ENCODE measurements around the gene GLRA1.

Gene GLRA1

GRCh38 chr5:151869843-151870242 lies 54.8 kb downstream of the GLRA1 start:
- Histone ChIP-seq H3K27ac (ENCODE audit: low read depth, low read length, poor library complexity, severe bottlenecking) (no peak overlapping the region), H3K36me3 (ENCODE audit: insufficient read depth, low read length) (no peaks in the 10 kb centered on the region), H3K9me2 (ENCODE audit: low read depth, low read length) (no peaks in the 10 kb centered on the region), H3K9ac (ENCODE audit: low read length) (no peak overlapping the region), H3K4me2 (ENCODE audit: low read length) (no peak overlapping the region), H4K20me1 (ENCODE audit: insufficient read depth, low read length) (no peaks in the 10 kb centered on the region), H2AFZ (ENCODE audit: low read length) (no peak overlapping the region), H3K4me3 (ENCODE audit: low read depth, low read length, poor library complexity, severe bottlenecking) (no peak overlapping the region), H3K79me2 (ENCODE audit: insufficient read depth, low read length) (no peaks in the 10 kb centered on the region), H3K4me1 (ENCODE audit: insufficient read depth, low read length, severe bottlenecking) (no peaks in the 10 kb centered on the region), H3F3A (ENCODE audit: insufficient read depth, low read length) (no peaks in the 10 kb centered on the region), H3K9me3 (ENCODE audit: low read length) (no peaks in the 10 kb centered on the region), H3K27me3 (ENCODE audit: insufficient read depth, low read length) (no peaks in the 10 kb centered on the region)
- TF ChIP-seq EZH2 (IDR thresholded peaks at IDR 0.05; ENCODE audit: borderline replicate concordance, low read length) (no peak), CTCF (IDR thresholded peaks at IDR 0.05; ENCODE audit: low read length) (no peak)

GRCh38 chr5:151868451-151868850 lies 56.2 kb downstream of the GLRA1 start:
- TF ChIP-seq CTCF (IDR thresholded peaks at IDR 0.05; ENCODE audit: low read length) (no peak), EZH2 (IDR thresholded peaks at IDR 0.05; ENCODE audit: borderline replicate concordance, low read length) (no peak)
- H3K36me3 ChIP-seq (ENCODE audit: insufficient read depth, low read length): no peaks in the 10 kb centered on the region
- no peak overlapping the region for H3K27ac ChIP-seq (ENCODE audit: low read depth, low read length, poor library complexity, severe bottlenecking)
- no peaks in the 10 kb centered on the region for H3K79me2 ChIP-seq (ENCODE audit: insufficient read depth, low read length)
- no peaks in the 10 kb centered on the region for H4K20me1 ChIP-seq (ENCODE audit: insufficient read depth, low read length)
- no peak overlapping the region for H3K9ac ChIP-seq (ENCODE audit: low read length)
- no peaks in the 10 kb centered on the region for H3K4me1 ChIP-seq (ENCODE audit: insufficient read depth, low read length, severe bottlenecking)
- no peaks in the 10 kb centered on the region for H3K9me2 ChIP-seq (ENCODE audit: low read depth, low read length)
- H2AFZ ChIP-seq (ENCODE audit: low read length): no peak overlapping the region
- no peaks in the 10 kb centered on the region for H3K9me3 ChIP-seq (ENCODE audit: low read length)
- H3K4me3 ChIP-seq (ENCODE audit: low read depth, low read length, poor library complexity, severe bottlenecking): no peak overlapping the region
- H3K4me2 ChIP-seq (ENCODE audit: low read length): no peak overlapping the region
- no peaks in the 10 kb centered on the region for H3F3A ChIP-seq (ENCODE audit: insufficient read depth, low read length)
- no peaks in the 10 kb centered on the region for H3K27me3 ChIP-seq (ENCODE audit: insufficient read depth, low read length)

- Histone ChIP-seq H3K27ac (ENCODE audit: low read depth, low read length, poor library complexity, severe bottlenecking) (no peak overlapping the region), H3K4me2 (ENCODE audit: low read length) (no peak overlapping the region), H3K9me3 (ENCODE audit: low read length) (no peaks in the 10 kb centered on the region), H4K20me1 (ENCODE audit: insufficient read depth, low read length) (no peaks in the 10 kb centered on the region), H3K4me3 (ENCODE audit: low read depth, low read length, poor library complexity, severe bottlenecking) (no peak overlapping the region), H3K79me2 (ENCODE audit: insufficient read depth, low read length) (no peaks in the 10 kb centered on the region), H3F3A (ENCODE audit: insufficient read depth, low read length) (no peaks in the 10 kb centered on the region), H2AFZ (ENCODE audit: low read length) (no peak overlapping the region), H3K27me3 (ENCODE audit: insufficient read depth, low read length) (no peaks in the 10 kb centered on the region), H3K9ac (ENCODE audit: low read length) (no peak overlapping the region), H3K9me2 (ENCODE audit: low read depth, low read length) (no peaks in the 10 kb centered on the region), H3K4me1 (ENCODE audit: insufficient read depth, low read length, severe bottlenecking) (no peaks in the 10 kb centered on the region), H3K36me3 (ENCODE audit: insufficient read depth, low read length) (no peaks in the 10 kb centered on the region)
- TF ChIP-seq EZH2 (IDR thresholded peaks at IDR 0.05; ENCODE audit: borderline replicate concordance, low read length): no peak
- TF ChIP-seq CTCF (IDR thresholded peaks at IDR 0.05; ENCODE audit: low read length): no peak
Measured at GRCh38 chr5:151864061-151864748, 60.4 kb downstream of the GLRA1 start.
